GM12891 (cell line): Measurements from ENCODE around the gene SEPTIN2.

Source experiments
- PAX5 ChIP-seq: IDR thresholded peaks from 2 replicates; pipeline ENCODE4 v1.6.1; 2011; ENCODE audit warnings: low read length, moderate library complexity, mild to moderate bottlenecking; ENCODE audit not compliant: insufficient read depth, severe bottlenecking
- POLR2A ChIP-seq: IDR thresholded peaks from 2 replicates; pipeline ENCODE4 v1.6.1; 2011; ENCODE audit warnings: low read depth, low read length, control low read depth
- POLR2AphosphoS5 ChIP-seq: IDR thresholded peaks from 2 replicates; pipeline ENCODE4 v1.6.1; 2011; ENCODE audit warnings: low read depth, low read length, control low read depth
- POU2F2 ChIP-seq: IDR thresholded peaks from 2 replicates; pipeline ENCODE4 v1.6.1; 2011; ENCODE audit warnings: low read depth, mild to moderate bottlenecking, control low read depth, low read length, moderate library complexity
- SPI1 ChIP-seq: IDR thresholded peaks from 2 replicates; pipeline ENCODE4 v1.6.1; 2011; ENCODE audit warnings: low read depth, low read length, control low read depth
- TAF1 ChIP-seq: IDR thresholded peaks from 2 replicates; pipeline ENCODE4 v1.6.1; 2011; ENCODE audit warnings: low read depth, low read length, control low read depth

- TF ChIP-seq POLR2AphosphoS5 (no peak), TAF1 (no peak), POLR2A (no peak), SPI1 (no peak), PAX5 (no peak), POU2F2 (no peak)
Observed at GRCh38 chr2:241321033-241321432, 5.3 kb downstream of the SEPTIN2 start.
